A549 (cell line): ENCODE data around the gene KRT34.

ENCODE experiments used
- CHD4 ChIP-seq: fragments of 200-600 bp; sonication (generic); IDR thresholded peaks from 2 replicates; pipeline ENCODE4 v1.6.1; 2016; ENCODE audit warnings: antibody characterized with exemption, mild to moderate bottlenecking, borderline replicate concordance
- CTCF ChIP-seq: fragments of >200 bp; sonication (Bioruptor Twin); formaldehyde crosslinking; IDR thresholded peaks from 3 replicates; pipeline ENCODE4 v1.5.1; 2016
- GATA3 ChIP-seq: IDR thresholded peaks from 2 replicates; pipeline ENCODE4 v1.6.1; 2012; ENCODE audit warnings: borderline replicate concordance
- POLR2A ChIP-seq: IDR thresholded peaks from 2 replicates; pipeline ENCODE4 v1.6.1; 2012; ENCODE audit warnings: mild to moderate bottlenecking, low read length

GRCh38 chr17:41360296-41360995 lies 21.7 kb downstream of the KRT34 start:
- no peak for TF ChIP-seq CTCF
- TF ChIP-seq POLR2A, result no peak
- TF ChIP-seq GATA3, result no peak
- TF ChIP-seq CHD4, result no peak
